Activated CD8-positive, alpha-beta memory T cell treated with anti-CD3 and anti-CD28 coated beads for 48 hours (primary cell): ENCODE data around the gene NXF1.
"Not testable (repeated sequence)": the region's sequence is repeated elsewhere in the genome, so short reads cannot be mapped to it uniquely, and the experiment has no call there.

ENCODE experiments used
- DNase-seq, 3 experiments: peaks; one replicate each; pipeline ENCODE4 v3.0.0-alpha.2; 2020; ENCODE audit warnings: low read depth in 2 of 3, low spot score in 2 of 3

The NXF1 gene

GRCh38 chr11:62788991-62789390 is 16.2 kb downstream of the NXF1 start:
- no peak for DNase-seq

GRCh38 chr11:62787005-62787759 is 18.1 kb downstream of the NXF1 start, which contains the start of gene TMEM179B:
TMEM179B (plus strand) TSS chr11:62787402; CDS start chr11:62787432, 30 bp downstream.
- DNase-seq = peak; percentile 93 to 99 (median 98)

- peak; percentile 70 to 81 (median 79) for DNase-seq
Measured at GRCh38 chr11:62786318-62787004, 18.8 kb downstream of the NXF1 start.

GRCh38 chr11:62782753-62783152 is 22.5 kb downstream of the NXF1 start:
- no peak for DNase-seq

- no peak for DNase-seq
Measured at GRCh38 chr11:62778441-62778840, 26.8 kb downstream of the NXF1 start.

- DNase-seq = no peak
Measured at GRCh38 chr11:62777389-62777788, 27.9 kb downstream of the NXF1 start.

- DNase-seq = no peak
Measured at GRCh38 chr11:62775646-62776045, 29.6 kb downstream of the NXF1 start.

- no peak for DNase-seq
Measured at GRCh38 chr11:62774407-62774806, 30.8 kb downstream of the NXF1 start.

GRCh38 chr11:62771144-62772021 is 33.9 kb downstream of the NXF1 start, which contains the start of gene TAF6L:
TAF6L (plus strand) TSS chr11:62771396; CDS start chr11:62775784, 4,388 bp downstream.
- peak; percentile 89 to 96 (median 89) for DNase-seq

- DNase-seq = no peak
Measured at GRCh38 chr11:62770778-62771143, 34.5 kb downstream of the NXF1 start.

- not testable (repeated sequence) for DNase-seq
Measured at GRCh38 chr11:62760867-62761227, 44.4 kb downstream of the NXF1 start.

- no peak for DNase-seq
Measured at GRCh38 chr11:62757846-62758788, 47.1 kb downstream of the NXF1 start.

GRCh38 chr11:62755086-62755615 is 50.1 kb downstream of the NXF1 start:
- DNase-seq = no peak

GRCh38 chr11:62753736-62754603 is 51.3 kb downstream of the NXF1 start, which contains the start of gene ZBTB3:
ZBTB3 (minus strand) TSS chr11:62754160; CDS start chr11:62753664, 496 bp downstream.
- DNase-seq = peak; percentile 84 to 94 (median 93)

- no peak for DNase-seq
Measured at GRCh38 chr11:62752994-62753735, 52.1 kb downstream of the NXF1 start.

GRCh38 chr11:62752177-62752785 is 53.0 kb downstream of the NXF1 start:
- DNase-seq = no peak

GRCh38 chr11:62749931-62750330 is 55.3 kb downstream of the NXF1 start:
- DNase-seq = not testable (repeated sequence)
